A549 treated with AZD9567 at 1 μM for 4 hours (cell line): Measurements from ENCODE around the gene ZNF18. TPM values are rescaled to one million over a fixed set of nuclear protein-coding genes. Genes with fewer than 3 reads are reported as not detected.

Experiments
- total RNA-seq: library from RNA; stranded (reverse); fragments of 200-300 nt; extraction: Qiagen RNA extraction; gene quantifications from 5 replicates; pipeline ENCODE4 v1.2.3, GENCODE V29; 2022; ENCODE audit not compliant: insufficient read depth

The ZNF18 gene, protein sequence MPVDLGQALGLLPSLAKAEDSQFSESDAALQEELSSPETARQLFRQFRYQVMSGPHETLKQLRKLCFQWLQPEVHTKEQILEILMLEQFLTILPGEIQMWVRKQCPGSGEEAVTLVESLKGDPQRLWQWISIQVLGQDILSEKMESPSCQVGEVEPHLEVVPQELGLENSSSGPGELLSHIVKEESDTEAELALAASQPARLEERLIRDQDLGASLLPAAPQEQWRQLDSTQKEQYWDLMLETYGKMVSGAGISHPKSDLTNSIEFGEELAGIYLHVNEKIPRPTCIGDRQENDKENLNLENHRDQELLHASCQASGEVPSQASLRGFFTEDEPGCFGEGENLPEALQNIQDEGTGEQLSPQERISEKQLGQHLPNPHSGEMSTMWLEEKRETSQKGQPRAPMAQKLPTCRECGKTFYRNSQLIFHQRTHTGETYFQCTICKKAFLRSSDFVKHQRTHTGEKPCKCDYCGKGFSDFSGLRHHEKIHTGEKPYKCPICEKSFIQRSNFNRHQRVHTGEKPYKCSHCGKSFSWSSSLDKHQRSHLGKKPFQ
- 5.1 to 6.2 TPM (median 5.7 TPM) in 5 replicates for total RNA-seq

DNA sequence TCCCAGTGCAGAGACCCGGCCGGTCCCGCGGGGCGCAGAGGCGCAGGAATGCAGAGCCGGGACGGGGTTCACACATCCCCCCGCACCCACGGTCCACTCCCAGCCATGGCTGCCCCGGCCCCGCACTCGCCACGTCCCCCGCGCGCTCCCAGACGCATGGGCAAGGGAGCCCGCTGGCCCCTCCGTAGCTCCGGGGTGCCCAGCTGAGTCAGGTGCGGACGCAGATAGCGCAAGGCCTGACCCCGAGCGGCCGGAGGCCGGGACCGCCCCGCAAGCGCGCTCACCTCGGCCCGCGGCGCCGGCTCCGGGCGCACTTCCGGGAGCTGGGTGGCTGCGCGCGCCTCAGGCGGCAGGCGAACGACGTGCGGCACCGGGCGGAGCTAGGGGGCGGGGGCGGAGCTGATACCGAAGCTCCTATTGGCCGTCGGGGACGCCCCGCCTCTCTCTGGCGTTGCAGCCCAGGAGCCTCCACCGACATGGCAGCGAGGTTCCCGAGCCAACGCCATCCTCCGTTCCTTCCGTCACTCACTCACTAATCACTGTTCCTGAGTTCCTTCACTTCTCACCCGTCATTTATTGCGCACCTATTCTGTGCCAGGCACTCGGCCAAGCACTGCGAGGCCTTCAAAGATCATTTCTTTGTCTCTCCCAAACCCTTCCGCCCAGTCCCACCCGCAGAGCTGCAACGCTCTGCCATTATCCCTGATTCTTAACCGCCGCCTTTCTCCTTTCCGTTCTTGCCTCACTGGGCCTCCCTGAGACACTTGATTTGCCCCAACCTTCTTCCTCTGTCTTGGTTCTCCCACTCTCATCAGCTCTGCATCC lies at the start of gene ZNF18:
TSS of gene ZNF18 (minus strand) at position 329 of the 825 bp plus-strand sequence. CDS start 4,646 bp downstream, outside the sequence.

DNA sequence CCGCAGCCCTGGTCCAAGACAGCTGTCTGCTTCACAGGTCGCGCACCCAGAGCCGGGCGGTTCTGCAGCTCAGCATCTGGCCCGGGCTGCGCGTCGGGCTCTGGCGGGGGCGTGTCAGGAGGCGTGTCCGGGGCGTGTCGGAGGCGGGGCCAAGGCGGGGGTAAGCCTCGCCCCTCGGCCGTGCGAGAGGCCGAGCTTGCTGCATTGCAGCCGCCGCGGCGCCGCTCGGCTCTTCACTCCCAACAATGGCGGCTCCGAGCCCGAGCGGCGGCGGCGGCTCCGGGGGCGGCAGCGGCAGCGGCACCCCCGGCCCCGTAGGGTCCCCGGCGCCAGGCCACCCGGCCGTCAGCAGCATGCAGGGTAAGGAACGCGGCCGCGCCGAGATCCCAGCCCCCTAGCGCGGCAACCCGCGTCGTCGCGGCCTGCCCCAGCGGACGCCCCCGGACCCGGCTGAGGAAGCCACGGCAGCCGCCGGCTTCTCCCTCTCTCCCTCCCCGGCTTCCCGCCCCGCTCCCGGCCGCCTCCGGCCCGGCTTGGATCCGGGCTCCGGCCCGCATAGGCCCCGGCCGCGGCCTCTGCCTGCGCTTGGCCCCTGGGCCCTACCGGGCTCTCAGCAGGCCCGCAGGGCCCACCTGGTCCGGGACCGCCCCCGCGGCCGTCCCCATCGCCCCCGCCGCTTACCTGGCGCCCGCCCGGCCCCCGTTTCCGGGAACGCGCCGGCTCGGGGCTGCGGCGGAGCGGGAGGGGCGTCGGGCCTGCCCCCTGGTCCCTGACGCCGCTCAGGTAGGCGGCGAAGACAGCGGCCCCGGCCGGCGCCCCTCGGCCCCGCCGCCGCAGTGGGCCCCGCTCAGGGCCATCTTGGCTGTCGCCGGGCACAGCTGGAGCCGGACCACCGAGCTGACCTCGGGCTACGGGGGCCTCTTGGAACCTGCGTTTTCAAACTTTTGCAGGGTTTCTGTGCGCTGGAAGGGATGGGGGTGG lies 23.7 kb upstream of the ZNF18 start, which contains the start of gene MAP2K4:
TSS of gene MAP2K4 (plus strand) at position 236 of the 981 bp plus-strand sequence. CDS start at position 246, 10 bp downstream.

Other genes with a start within 250 kb of the ZNF18 start
- 27.1 to 45.4 TPM (median 29.9 TPM) in 5 replicates for gene MAP2K4, start 23.4 kb upstream of the ZNF18 start, total RNA-seq